Keratinocyte (primary cell): ENCODE data around the gene NHSL2. TPM values are rescaled to one million over a fixed set of nuclear protein-coding genes. Genes with fewer than 3 reads are reported as not detected.

Experiments
- DNase-seq: peaks from one replicate; pipeline ENCODE4 v3.0.0-alpha.2; 2011; ENCODE audit warnings: low read depth, missing footprints, low spot score
- FAIRE-seq: peaks from 2 replicates; lab custom pipeline; 2011; peaks lifted over from hg19 to GRCh38; lab: Jason Lieb, UNC
- H2AFZ ChIP-seq: 2 replicates; pipeline ENCODE4 v1.6.0; 2012; ENCODE audit warnings: low read length, control low read depth, inconsistent platforms; ENCODE audit not compliant: control insufficient read depth
- H3K27ac ChIP-seq: 2 replicates; pipeline ENCODE4 v1.5.1; 2011; ENCODE audit warnings: low read length; ENCODE audit not compliant: control insufficient read depth, insufficient read depth
- H3K27me3 ChIP-seq: 3 replicates; pipeline ENCODE4 v1.6.0; 2011; ENCODE audit warnings: low read length; ENCODE audit not compliant: control insufficient read depth, insufficient read depth; ENCODE audit errors: extremely low read depth
- H3K36me3 ChIP-seq, 2 experiments: 2 replicates in 1 of 2; 3 replicates in 1 of 2; pipeline ENCODE4 v1.5.1; 2011; ENCODE audit warnings: low read length in 2 of 2, mild to moderate bottlenecking in 1 of 2; ENCODE audit not compliant: control insufficient read depth in 2 of 2, insufficient read depth in 2 of 2; ENCODE audit errors: extremely low read depth in 1 of 2
- H3K4me1 ChIP-seq: 3 replicates; pipeline ENCODE4 v1.5.1; 2011; ENCODE audit warnings: low read length; ENCODE audit not compliant: control insufficient read depth, insufficient read depth; ENCODE audit errors: extremely low read depth
- H3K4me2 ChIP-seq: 3 replicates; pipeline ENCODE4 v1.6.0; 2011; ENCODE audit warnings: low read depth, low read length; ENCODE audit not compliant: control insufficient read depth, insufficient read depth; ENCODE audit errors: extremely low read depth
- H3K4me3 ChIP-seq, 3 experiments: fragments of 200-600 bp in 1 of 3; sonication (generic) in 1 of 3; 2 replicates in 2 of 3; 3 replicates in 1 of 3; pipeline ENCODE4 v1.5.1; 2011 to 2016; ENCODE audit warnings: low read length in 3 of 3, mild to moderate bottlenecking in 3 of 3, control low read depth in 2 of 3, inconsistent platforms in 1 of 3, low read depth in 1 of 3, mixed read lengths in 1 of 3, mixed run types in 1 of 3, moderate library complexity in 1 of 3; ENCODE audit not compliant: control insufficient read depth in 2 of 3, insufficient read depth in 2 of 3; ENCODE audit errors: extremely low read depth in 1 of 3
- H3K79me2 ChIP-seq: 2 replicates; pipeline ENCODE4 v1.6.0; 2012; ENCODE audit warnings: low read length; ENCODE audit not compliant: control insufficient read depth, insufficient read depth
- H3K9ac ChIP-seq: 3 replicates; pipeline ENCODE4 v1.6.0; 2011; ENCODE audit warnings: low read length; ENCODE audit not compliant: control insufficient read depth, insufficient read depth; ENCODE audit errors: extremely low read depth
- H3K9me1 ChIP-seq: 3 replicates; pipeline ENCODE4 v1.6.0; 2011; ENCODE audit warnings: low read length; ENCODE audit not compliant: control insufficient read depth, insufficient read depth; ENCODE audit errors: extremely low read depth
- H3K9me3 ChIP-seq: 2 replicates; pipeline ENCODE4 v1.5.1; 2012; ENCODE audit warnings: low read depth, low read length; ENCODE audit not compliant: control insufficient read depth
- H4K20me1 ChIP-seq: 3 replicates; pipeline ENCODE4 v1.6.0; 2011; ENCODE audit warnings: low read length; ENCODE audit not compliant: control insufficient read depth, insufficient read depth; ENCODE audit errors: extremely low read depth
- CTCF ChIP-seq, 3 experiments: IDR thresholded peaks in 1 of 3; conservative IDR thresholded peaks in 1 of 3; optimal IDR thresholded peaks in 1 of 3; 2 replicates in 2 of 3; 3 replicates in 1 of 3; pipeline versions ENCODE3 to v1.5.1; 2011; ENCODE audit warnings: low read length in 3 of 3, mild to moderate bottlenecking in 3 of 3, moderate library complexity in 2 of 3, control low read depth in 1 of 3, inconsistent platforms in 1 of 3; ENCODE audit not compliant: insufficient read depth in 2 of 3; ENCODE audit errors: extremely low read depth in 1 of 3
- EZH2 ChIP-seq: IDR thresholded peaks from one replicate; pipeline ENCODE4 v1.6.1; 2012; ENCODE audit warnings: inconsistent platforms, mild to moderate bottlenecking, low read length, moderate library complexity
- dilution Hi-C: fragments of 300-500 bp; cut with MboI; formaldehyde crosslinking; loops from one replicate; pipeline ENCODE4 v1.7.0; 2020; ENCODE audit warnings: low sequenced_read_pairs; ENCODE audit not compliant: extremely low pct_ligation_motif_present
- polyA plus RNA-seq, 5 experiments: library from polyadenylated mRNA; depleted of rRNA in 3 of 5; stranded (reverse) in 3 of 5; stranded (forward) in 1 of 5; unstranded in 1 of 5; fragments of >200 nt; gene quantifications; 1 replicate in 1 of 5; 2 replicates in 3 of 5; 3 replicates in 1 of 5; pipeline versions ENCODE4 v1.2.1 to v1.2.3, GENCODE V29; 2011 to 2012; ENCODE audit warnings: missing spikeins in 2 of 5, low read depth in 1 of 5, low replicate concordance in 1 of 5

The NHSL2 gene
- polyA plus RNA-seq, 1 donor (not counting 4 experiments of a cell fraction or from before 2014, with no cell fraction given) = 0.04 TPM

- Histone ChIP-seq H3K27me3 (no peaks in the 10 kb centered on the region), H3K36me3 (no peaks in the 10 kb centered on the region), H2AFZ (no peak overlapping the region), H3K9me1 (peaks cover 2% of the 10 kb centered on the region), H3K9me3 (no peaks in the 10 kb centered on the region), H3K4me3 (peak overlapping the region in 1 of 3 experiments; percentile 46), H3K4me2 (peak overlapping the region; percentile 73), H4K20me1 (no peaks in the 10 kb centered on the region), H3K4me1 (peaks cover 10% of the 10 kb centered on the region), H3K9ac (no peak overlapping the region), H3K79me2 (peaks cover 12% of the 10 kb centered on the region), H3K27ac (no peak overlapping the region)
- dilution Hi-C loops = no loop called here
- TF ChIP-seq EZH2 = no peak
- TF ChIP-seq CTCF (optimal IDR thresholded peaks at IDR 0.05 in 1 of 3, IDR thresholded peaks at IDR 0.05 in 1 of 3, conservative IDR thresholded peaks at IDR 0.05 in 1 of 3; ENCODE audit: extremely low read depth in 1 of 3, insufficient read depth in 2 of 3, low read length in 3 of 3) = no peak
- FAIRE-seq (no peak), DNase-seq (no peak)
Observed at GRCh38 chrX:72180539-72180938, 269.9 kb downstream of the NHSL2 start.

- H3K9ac ChIP-seq = peak within 1 kb of the TSS; percentile 67
- H4K20me1 ChIP-seq = no peaks in the 10 kb centered on the region
- H3K36me3 ChIP-seq = no peaks in the 10 kb centered on the region
- H3K27me3 ChIP-seq = no peaks in the 10 kb centered on the region
- peak within 1 kb of the TSS; percentile 58 for H3K27ac ChIP-seq
- H3K9me1 ChIP-seq = peaks cover 2% of the 10 kb centered on the region
- TF ChIP-seq EZH2 = no peak
- no peak for TF ChIP-seq CTCF (optimal IDR thresholded peaks at IDR 0.05 in 1 of 3, IDR thresholded peaks at IDR 0.05 in 1 of 3, conservative IDR thresholded peaks at IDR 0.05 in 1 of 3; ENCODE audit: extremely low read depth in 1 of 3, insufficient read depth in 2 of 3, low read length in 3 of 3)
- peaks cover 10% of the 10 kb centered on the region for H3K4me1 ChIP-seq
- H3K9me3 ChIP-seq = no peaks in the 10 kb centered on the region
- dilution Hi-C loops = no loop called here
- peak within 1 kb of the TSS; percentile 80 for H2AFZ ChIP-seq
- peak; percentile 82 for FAIRE-seq
- H3K79me2 ChIP-seq = peaks cover 12% of the 10 kb centered on the region
- peak; percentile 72 for DNase-seq
- peak within 1 kb of the TSS; percentile 46 to 93 (median 63) for H3K4me3 ChIP-seq
- peak within 1 kb of the TSS; percentile 73 for H3K4me2 ChIP-seq
Observed at GRCh38 chrX:72181178-72182125, 270.8 kb downstream of the NHSL2 start, which contains the start of gene PIN4. TSS of gene PIN4 (plus strand) at chrX:72181757. CDS start at chrX:72181786, 29 bp downstream.
